Measurements from ENCODE around the gene SLC16A4.

- TF ChIP-seq CTCF (IDR thresholded peaks at IDR 0.05), result no peak
- TF ChIP-seq REST (IDR thresholded peaks at IDR 0.05; ENCODE audit: insufficient read depth in 1 of 2, low read depth in 2 of 2, low read length in 1 of 2), result no peak
- no peak for TF ChIP-seq POLR2AphosphoS5 (IDR thresholded peaks at IDR 0.05; ENCODE audit: low read depth, low read length)
- TF ChIP-seq TCF7L2 (IDR thresholded peaks at IDR 0.05; ENCODE audit: low read depth, low read length), result no peak
- no peak for TF ChIP-seq SIN3A (IDR thresholded peaks at IDR 0.05; ENCODE audit: borderline replicate concordance, insufficient read depth, low read depth, low read length)
Measured at GRCh38 chr1:110328700-110329099, 62.1 kb downstream of the SLC16A4 start.
